Nephron progenitor cell (in vitro differentiated cells): ENCODE data around the gene UBXN2A.

Source experiments
- DNase-seq: peaks from one replicate; pipeline ENCODE4 v3.0.0; 2021
- H3K27ac Mint-ChIP-seq: 2 replicates; pipeline ENCODE4 v1.8.0; 2021; ENCODE audit warnings: mild to moderate bottlenecking, moderate library complexity, mixed read lengths
- H3K27me3 Mint-ChIP-seq: 2 replicates; pipeline ENCODE4 v1.8.0; 2021; ENCODE audit warnings: mild to moderate bottlenecking, low read depth, mixed read lengths; ENCODE audit not compliant: poor library complexity
- H3K36me3 Mint-ChIP-seq: 2 replicates; pipeline ENCODE4 v1.8.0; 2021; ENCODE audit warnings: low read depth, mixed read lengths
- H3K4me1 Mint-ChIP-seq: 2 replicates; pipeline ENCODE4 v1.8.0; 2021; ENCODE audit warnings: mixed read lengths
- H3K4me3 Mint-ChIP-seq: 2 replicates; pipeline ENCODE4 v1.8.0; 2021; ENCODE audit warnings: mild to moderate bottlenecking, moderate library complexity, mixed read lengths
- H3K9me3 Mint-ChIP-seq: 2 replicates; pipeline ENCODE4 v1.8.0; 2021; ENCODE audit warnings: mild to moderate bottlenecking, moderate library complexity, mixed read lengths
- TF ChIP-seq, protein P1 (sequence below): fragments of 200-600 bp; sonication (generic); IDR thresholded peaks from 2 replicates; pipeline ENCODE4 v1.5.0; 2021; ENCODE audit warnings: antibody characterized with exemption

UBXN2A gene, protein sequence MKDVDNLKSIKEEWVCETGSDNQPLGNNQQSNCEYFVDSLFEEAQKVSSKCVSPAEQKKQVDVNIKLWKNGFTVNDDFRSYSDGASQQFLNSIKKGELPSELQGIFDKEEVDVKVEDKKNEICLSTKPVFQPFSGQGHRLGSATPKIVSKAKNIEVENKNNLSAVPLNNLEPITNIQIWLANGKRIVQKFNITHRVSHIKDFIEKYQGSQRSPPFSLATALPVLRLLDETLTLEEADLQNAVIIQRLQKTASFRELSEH

DNA sequence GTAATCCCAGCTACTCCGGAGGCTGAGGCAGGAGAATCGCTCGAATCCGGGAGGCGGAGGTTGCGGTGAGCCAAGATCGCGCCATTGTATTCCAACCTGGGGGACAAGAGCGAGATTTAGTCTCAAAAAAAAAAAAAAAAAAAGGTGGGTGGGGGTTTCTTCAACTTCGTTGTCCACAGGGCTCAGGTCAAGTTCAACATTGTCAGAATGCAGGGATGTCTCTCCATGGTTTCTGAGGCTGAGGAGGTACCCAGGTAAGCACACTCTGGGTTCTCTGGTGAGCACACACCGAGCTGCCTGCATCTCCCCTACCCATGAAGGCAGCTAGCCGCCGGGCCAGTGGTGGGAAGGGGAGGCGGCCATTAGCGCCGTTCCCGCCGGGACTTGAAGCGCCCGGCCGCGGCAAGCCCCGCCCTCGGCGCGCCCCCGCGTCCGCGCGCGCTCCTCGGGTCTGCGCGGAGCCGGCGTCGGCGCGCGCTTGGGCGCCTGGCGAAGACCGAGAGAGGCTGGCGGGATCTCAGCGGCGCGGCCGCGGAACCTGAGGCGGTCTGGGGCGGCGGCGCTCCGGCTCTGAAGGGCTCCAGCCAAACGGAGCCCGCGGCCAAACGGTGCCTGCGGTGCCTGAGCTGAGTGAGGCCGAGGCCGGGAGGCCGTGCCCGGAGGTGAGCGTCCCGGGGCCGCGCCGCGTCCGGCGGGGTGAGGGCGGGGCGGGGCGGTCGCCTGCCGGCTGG, at the start of gene UBXN2A:
TSS of gene UBXN2A (plus strand) at position 477 of the 731 bp plus-strand sequence. CDS start 17,852 bp downstream, outside the sequence.
- peak; percentile 86 for DNase-seq

DNA sequence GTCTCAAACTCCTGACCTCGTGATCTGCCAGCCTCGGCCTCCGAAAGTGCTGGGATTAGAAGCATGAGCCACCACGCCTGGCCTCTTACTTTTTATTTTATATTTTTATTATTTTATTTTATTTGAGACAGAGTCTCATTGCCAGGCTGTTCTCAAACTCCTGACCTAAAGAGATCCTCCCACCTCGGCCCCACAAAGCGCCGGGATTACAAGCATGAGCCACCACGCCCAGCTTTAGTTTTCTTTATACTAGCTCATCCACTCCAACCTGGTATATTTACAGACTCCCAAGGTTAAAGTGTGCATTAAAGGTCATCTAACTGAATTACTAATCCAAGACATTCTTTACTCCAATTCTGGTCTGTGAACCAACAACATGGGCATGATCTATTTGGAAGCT, 40.1 kb upstream of the UBXN2A start:
- peaks cover 29% of the 10 kb centered on the region for H3K36me3 Mint-ChIP-seq
- no peak for DNase-seq
- no peak overlapping the region for H3K27ac Mint-ChIP-seq
- H3K4me1 Mint-ChIP-seq, result no peaks in the 10 kb centered on the region
- H3K4me3 Mint-ChIP-seq, result no peak overlapping the region
- peaks cover 22% of the 10 kb centered on the region for H3K9me3 Mint-ChIP-seq
- no peaks in the 10 kb centered on the region for H3K27me3 Mint-ChIP-seq
- TF ChIP-seq, protein P1, sequence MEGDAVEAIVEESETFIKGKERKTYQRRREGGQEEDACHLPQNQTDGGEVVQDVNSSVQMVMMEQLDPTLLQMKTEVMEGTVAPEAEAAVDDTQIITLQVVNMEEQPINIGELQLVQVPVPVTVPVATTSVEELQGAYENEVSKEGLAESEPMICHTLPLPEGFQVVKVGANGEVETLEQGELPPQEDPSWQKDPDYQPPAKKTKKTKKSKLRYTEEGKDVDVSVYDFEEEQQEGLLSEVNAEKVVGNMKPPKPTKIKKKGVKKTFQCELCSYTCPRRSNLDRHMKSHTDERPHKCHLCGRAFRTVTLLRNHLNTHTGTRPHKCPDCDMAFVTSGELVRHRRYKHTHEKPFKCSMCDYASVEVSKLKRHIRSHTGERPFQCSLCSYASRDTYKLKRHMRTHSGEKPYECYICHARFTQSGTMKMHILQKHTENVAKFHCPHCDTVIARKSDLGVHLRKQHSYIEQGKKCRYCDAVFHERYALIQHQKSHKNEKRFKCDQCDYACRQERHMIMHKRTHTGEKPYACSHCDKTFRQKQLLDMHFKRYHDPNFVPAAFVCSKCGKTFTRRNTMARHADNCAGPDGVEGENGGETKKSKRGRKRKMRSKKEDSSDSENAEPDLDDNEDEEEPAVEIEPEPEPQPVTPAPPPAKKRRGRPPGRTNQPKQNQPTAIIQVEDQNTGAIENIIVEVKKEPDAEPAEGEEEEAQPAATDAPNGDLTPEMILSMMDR, result no peak

More for the DNA sequence above, at the start of gene UBXN2A:
- Mint-ChIP-seq H3K4me3 (peak within 1 kb of the TSS; percentile 92), H3K9me3 (no peaks in the 10 kb centered on the region), H3K36me3 (peaks cover 25% of the 10 kb centered on the region), H3K4me1 (peaks cover 51% of the 10 kb centered on the region), H3K27me3 (peaks cover 2% of the 10 kb centered on the region), H3K27ac (peak within 1 kb of the TSS; percentile 93)
- TF ChIP-seq, protein P1, result no peak

DNA sequence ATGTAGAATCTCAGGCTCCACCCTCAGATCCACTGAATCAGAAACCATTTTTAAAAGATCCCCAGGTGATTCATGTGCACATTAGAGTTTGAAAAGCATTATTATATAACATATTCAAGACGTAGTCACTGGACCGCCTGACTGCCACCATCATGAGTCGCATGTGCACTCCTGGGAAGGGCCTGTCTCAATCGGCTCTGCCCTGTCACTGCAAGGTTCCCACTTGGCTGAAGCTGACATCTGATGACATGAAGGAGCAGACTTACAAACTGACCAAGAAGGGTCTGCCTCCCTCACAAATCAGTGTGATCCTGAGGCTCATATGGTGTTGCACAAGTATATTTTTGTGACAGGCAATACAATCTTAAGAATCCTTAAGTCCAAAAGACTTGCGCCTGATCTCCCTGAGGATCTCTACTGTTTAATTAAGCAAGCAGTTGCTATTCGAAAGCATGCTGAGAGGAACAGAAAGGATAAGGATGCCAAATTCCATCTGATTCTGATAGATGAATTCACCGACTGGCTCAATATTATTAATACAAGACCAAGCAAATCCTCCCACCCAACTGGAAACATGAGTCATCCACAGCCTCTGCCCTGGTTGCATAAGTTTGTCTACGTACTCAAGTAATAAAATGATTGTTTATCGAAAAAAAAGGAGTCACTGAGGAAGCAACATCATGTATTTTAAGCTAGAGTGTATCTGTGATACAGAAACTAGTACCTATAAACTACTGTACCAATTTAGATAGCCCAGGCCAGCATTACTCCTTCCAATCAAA, 39.5 kb upstream of the UBXN2A start:
- H3K27ac Mint-ChIP-seq, result no peak overlapping the region
- DNase-seq, result no peak
- no peaks in the 10 kb centered on the region for H3K4me1 Mint-ChIP-seq
- peaks cover 29% of the 10 kb centered on the region for H3K36me3 Mint-ChIP-seq
- TF ChIP-seq, protein P1, result no peak
- H3K4me3 Mint-ChIP-seq, result no peak overlapping the region
- peaks cover 22% of the 10 kb centered on the region for H3K9me3 Mint-ChIP-seq
- H3K27me3 Mint-ChIP-seq, result no peaks in the 10 kb centered on the region

DNA sequence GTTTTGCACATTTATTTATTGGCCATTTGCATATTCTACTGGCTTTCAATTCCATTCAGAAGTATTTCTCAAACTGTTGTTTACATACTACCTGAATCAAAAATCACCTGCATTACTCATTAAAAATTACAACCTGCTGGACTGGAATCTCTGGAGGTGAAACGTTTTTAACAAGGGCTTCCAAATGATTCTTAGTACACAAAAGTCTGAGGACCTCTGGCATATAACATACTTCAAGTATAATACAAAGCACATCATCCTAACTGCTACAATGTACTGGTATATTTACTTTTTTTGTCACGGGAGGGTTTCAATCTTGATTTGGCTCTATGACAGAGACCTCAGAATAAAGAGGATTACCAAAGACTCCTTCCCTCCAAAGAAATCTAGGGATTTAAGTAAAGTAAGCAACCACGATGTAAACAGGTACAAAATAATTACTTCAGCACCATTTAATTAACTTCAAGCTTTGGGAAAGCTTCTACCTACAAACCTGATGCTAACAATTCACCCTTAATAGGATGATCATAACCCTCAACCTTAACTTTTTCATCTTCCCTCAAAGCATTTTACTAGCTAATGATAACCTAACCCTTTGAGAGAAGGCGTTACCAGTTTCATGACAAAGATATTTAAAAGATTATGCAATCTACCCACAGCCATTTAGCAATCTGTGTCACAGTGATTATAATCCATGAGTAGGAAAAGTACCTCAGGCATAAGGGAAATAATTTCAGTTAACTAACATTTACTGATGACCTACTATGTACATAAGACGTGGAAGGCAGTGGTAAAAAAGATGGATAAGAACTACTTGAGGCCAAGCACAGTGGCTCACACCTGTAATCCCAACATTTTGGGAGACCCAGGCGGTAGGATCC, 38.1 kb upstream of the UBXN2A start:
- Mint-ChIP-seq H3K4me1 (no peaks in the 10 kb centered on the region), H3K4me3 (no peak overlapping the region), H3K36me3 (peaks cover 27% of the 10 kb centered on the region), H3K27me3 (no peaks in the 10 kb centered on the region), H3K27ac (no peak overlapping the region), H3K9me3 (peaks cover 20% of the 10 kb centered on the region)
- no peak for DNase-seq
- TF ChIP-seq, protein P1, result no peak

DNA sequence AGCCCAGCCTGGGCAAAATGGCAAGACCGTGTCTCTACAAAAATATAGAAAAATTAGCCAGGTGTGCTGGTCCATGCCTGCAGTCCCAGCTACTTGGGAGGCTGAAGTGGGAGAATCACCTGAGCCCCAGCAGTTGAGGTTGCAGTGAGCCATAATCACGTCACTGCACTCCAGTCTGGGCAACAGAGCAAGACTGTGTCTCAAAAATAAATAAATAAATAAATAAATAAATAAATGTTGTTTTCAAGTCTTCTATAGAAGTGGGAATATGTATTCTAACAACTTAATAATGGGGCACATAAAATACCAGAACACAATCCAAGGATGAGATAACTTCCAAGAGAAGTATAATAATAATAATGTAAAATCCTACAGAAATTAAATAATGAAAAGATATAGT, 37.2 kb upstream of the UBXN2A start:
- no peaks in the 10 kb centered on the region for H3K4me1 Mint-ChIP-seq
- no peak for DNase-seq
- TF ChIP-seq, protein P1, result no peak
- peaks cover 20% of the 10 kb centered on the region for H3K9me3 Mint-ChIP-seq
- peaks cover 20% of the 10 kb centered on the region for H3K36me3 Mint-ChIP-seq
- no peak overlapping the region for H3K27ac Mint-ChIP-seq
- H3K27me3 Mint-ChIP-seq, result no peaks in the 10 kb centered on the region
- H3K4me3 Mint-ChIP-seq, result no peak overlapping the region
